Suprapubic skin (tissue), 4 donors: ENCODE results near the gene MYZAP. TPM values are rescaled to one million over a fixed set of nuclear protein-coding genes. Genes with fewer than 3 reads are reported as not detected.

ENCODE experiments used
- DNase-seq, 2 donors: peaks; one replicate each; pipeline ENCODE4 v3.0.0-alpha.2; 2019; ENCODE audit warnings: low spot score in 2 of 2
- H3K27ac ChIP-seq: fragments of 200-600 bp; sonication (generic); one replicate; pipeline ENCODE4 v1.5.1; 2019
- H3K27me3 ChIP-seq: fragments of 200-600 bp; sonication (generic); one replicate; pipeline ENCODE4 v1.5.1; 2019
- H3K36me3 ChIP-seq: fragments of 200-600 bp; sonication (generic); one replicate; pipeline ENCODE4 v1.5.1; 2019
- H3K4me1 ChIP-seq: fragments of 200-600 bp; sonication (generic); one replicate; pipeline ENCODE4 v1.5.1; 2019
- H3K4me3 ChIP-seq: fragments of 200-600 bp; sonication (generic); one replicate; pipeline ENCODE4 v1.5.1; 2019; ENCODE audit warnings: mild to moderate bottlenecking
- H3K9me3 ChIP-seq: fragments of 200-600 bp; sonication (generic); one replicate; pipeline ENCODE4 v1.5.1; 2019
- CTCF ChIP-seq, 2 donors: fragments of 200-600 bp in 1 of 2; fragments of 450-650 bp in 1 of 2; sonication (generic) in 1 of 2; IDR thresholded peaks; one replicate each; pipeline ENCODE4 v1.5.1; 2016 to 2019; ENCODE audit warnings: antibody characterized with exemption in 2 of 2, mild to moderate bottlenecking in 1 of 2, moderate library complexity in 1 of 2
- EP300 ChIP-seq: sonication (generic); formaldehyde crosslinking; IDR thresholded peaks from one replicate; pipeline ENCODE4 v1.6.1; 2017; ENCODE audit warnings: antibody characterized with exemption
- POLR2A ChIP-seq, 2 donors: fragments of 450-650 bp; IDR thresholded peaks; one replicate each; pipeline ENCODE4 v1.6.1; 2017; ENCODE audit warnings: antibody characterized with exemption in 2 of 2, mild to moderate bottlenecking in 2 of 2, moderate library complexity in 2 of 2
- POLR2AphosphoS5 ChIP-seq, 3 donors: sonication (generic); formaldehyde crosslinking; IDR thresholded peaks; one replicate each; pipeline ENCODE4 v1.6.1; 2017; ENCODE audit warnings: antibody characterized with exemption in 3 of 3
- WGBS: methylation state at CpG from one replicate; pipeline ENCODE4 v1.1.5; 2018; 5-methylcytosine and 5-hydroxymethylcytosine counted together
- total RNA-seq, 4 donors: library from RNA; depleted of rRNA; stranded (reverse); fragments of >200 nt; gene quantifications; one replicate each; pipeline ENCODE4 v1.1.0, GENCODE V29; 2016

Gene MYZAP
- total RNA-seq, 4 donors from 2014 or later = 8.6 to 14.9 (median 11.6) TPM

GRCh38 chr15:57676585-57676984, 84.9 kb downstream of the MYZAP start:
- TF ChIP-seq POLR2AphosphoS5 (IDR thresholded peaks at IDR 0.05) (no peak), POLR2A (IDR thresholded peaks at IDR 0.05) (no peak), EP300 (no peak), CTCF (IDR thresholded peaks at IDR 0.05) (no peak)
- H3K27ac ChIP-seq = no peak overlapping the region
- no peak overlapping the region for H3K4me3 ChIP-seq
- no peaks in the 10 kb centered on the region for H3K36me3 ChIP-seq
- H3K4me1 ChIP-seq = peaks cover 3% of the 10 kb centered on the region
- no peaks in the 10 kb centered on the region for H3K9me3 ChIP-seq
- H3K27me3 ChIP-seq = no peaks in the 10 kb centered on the region
- 70% methylated on average over 5 of the region's 5 CpGs for WGBS
- DNase-seq = no peak

GRCh38 chr15:57677204-57677603, 85.5 kb downstream of the MYZAP start:
- no peak for DNase-seq
- Histone ChIP-seq H3K9me3 (no peaks in the 10 kb centered on the region), H3K27me3 (no peaks in the 10 kb centered on the region), H3K4me1 (peaks cover 3% of the 10 kb centered on the region), H3K36me3 (no peaks in the 10 kb centered on the region), H3K27ac (no peak overlapping the region), H3K4me3 (no peak overlapping the region)
- 61% methylated on average over 3 of the region's 3 CpGs for WGBS
- TF ChIP-seq CTCF (IDR thresholded peaks at IDR 0.05) (no peak), EP300 (no peak), POLR2AphosphoS5 (IDR thresholded peaks at IDR 0.05) (no peak), POLR2A (IDR thresholded peaks at IDR 0.05) (no peak)

GRCh38 chr15:57680021-57680420, 88.3 kb downstream of the MYZAP start:
- TF ChIP-seq CTCF (IDR thresholded peaks at IDR 0.05) (no peak), POLR2A (IDR thresholded peaks at IDR 0.05) (no peak), POLR2AphosphoS5 (IDR thresholded peaks at IDR 0.05) (no peak), EP300 (no peak)
- H3K27me3 ChIP-seq = no peaks in the 10 kb centered on the region
- H3K4me3 ChIP-seq = no peak overlapping the region
- H3K9me3 ChIP-seq = no peaks in the 10 kb centered on the region
- no peaks in the 10 kb centered on the region for H3K36me3 ChIP-seq
- peaks cover 3% of the 10 kb centered on the region for H3K4me1 ChIP-seq
- no peak overlapping the region for H3K27ac ChIP-seq
- no peak for DNase-seq
- 96% methylated on average over 1 of the region's 1 CpG for WGBS

- Histone ChIP-seq H3K4me1 (no peaks in the 10 kb centered on the region), H3K4me3 (no peak overlapping the region), H3K27me3 (no peaks in the 10 kb centered on the region), H3K27ac (no peak overlapping the region), H3K36me3 (no peaks in the 10 kb centered on the region), H3K9me3 (no peaks in the 10 kb centered on the region)
- no peak for TF ChIP-seq EP300
- no peak for TF ChIP-seq CTCF (IDR thresholded peaks at IDR 0.05)
- TF ChIP-seq POLR2A (IDR thresholded peaks at IDR 0.05) = no peak
- TF ChIP-seq POLR2AphosphoS5 (IDR thresholded peaks at IDR 0.05) = no peak
- no peak for DNase-seq
- WGBS = 86% methylated on average over 1 of the region's 1 CpG
Observed at GRCh38 chr15:57681011-57681410, 89.3 kb downstream of the MYZAP start.

- H3K4me1 ChIP-seq = no peaks in the 10 kb centered on the region
- H3K4me3 ChIP-seq = no peak overlapping the region
- TF ChIP-seq EP300 (no peak), CTCF (IDR thresholded peaks at IDR 0.05) (no peak), POLR2AphosphoS5 (IDR thresholded peaks at IDR 0.05) (no peak), POLR2A (IDR thresholded peaks at IDR 0.05) (no peak)
- no peaks in the 10 kb centered on the region for H3K27me3 ChIP-seq
- H3K36me3 ChIP-seq = no peaks in the 10 kb centered on the region
- WGBS = 90% methylated on average over 1 of the region's 1 CpG
- H3K27ac ChIP-seq = no peak overlapping the region
- no peak for DNase-seq
- H3K9me3 ChIP-seq = no peaks in the 10 kb centered on the region
Observed at GRCh38 chr15:57683481-57683880, 91.8 kb downstream of the MYZAP start.
